Neuronal stem cell (in vitro differentiated cells): ENCODE results near the gene MACC1.
A peak's percentile ranks its signal among the peaks of the same experiment; 100 is the strongest.

ENCODE experiments used
- DNase-seq: peaks from one replicate; pipeline ENCODE4 v3.0.0-alpha.2; 2013; ENCODE audit warnings: low spot score
- H2AFZ ChIP-seq: one replicate; pipeline ENCODE4 v1.6.1; 2013; ENCODE audit warnings: mild to moderate bottlenecking, low read length, inconsistent platforms
- H2AK5ac ChIP-seq: 2 replicates; pipeline ENCODE4 v1.6.1; 2013; ENCODE audit warnings: low read depth, mild to moderate bottlenecking, inconsistent platforms, low read length, moderate library complexity, mixed read lengths
- H2BK120ac ChIP-seq: 2 replicates; pipeline ENCODE4 v1.6.1; 2013; ENCODE audit warnings: low read depth, mild to moderate bottlenecking, inconsistent platforms, low read length, moderate library complexity, mixed read lengths
- H2BK12ac ChIP-seq: one replicate; pipeline ENCODE4 v1.6.1; 2013; ENCODE audit warnings: low read length, inconsistent platforms
- H2BK15ac ChIP-seq: 2 replicates; pipeline ENCODE4 v1.6.1; 2013; ENCODE audit warnings: mild to moderate bottlenecking, low read length, inconsistent platforms, mixed read lengths
- H2BK5ac ChIP-seq: one replicate; pipeline ENCODE4 v1.6.1; 2013; ENCODE audit warnings: inconsistent platforms, mild to moderate bottlenecking, low read length, moderate library complexity
- H3K14ac ChIP-seq: one replicate; pipeline ENCODE4 v1.6.1; 2013; ENCODE audit warnings: low read length, inconsistent platforms
- H3K18ac ChIP-seq: 2 replicates; pipeline ENCODE4 v1.6.1; 2013; ENCODE audit warnings: low read length, inconsistent platforms
- H3K23ac ChIP-seq: 2 replicates; pipeline ENCODE4 v1.6.1; 2013; ENCODE audit warnings: low read depth, mild to moderate bottlenecking, mixed read lengths, low read length, inconsistent platforms; ENCODE audit not compliant: poor library complexity
- H3K27ac ChIP-seq: replicated peaks from 3 replicates; pipeline ENCODE4 v1.5.1; 2013; ENCODE audit warnings: low read length, inconsistent platforms
- H3K27me3 ChIP-seq, 3 experiments: 2 replicates each; pipeline ENCODE4 v1.6.1; 2013; ENCODE audit warnings: low read length in 3 of 3, mild to moderate bottlenecking in 2 of 3, inconsistent platforms in 1 of 3, low read depth in 1 of 3, mixed read lengths in 1 of 3, moderate library complexity in 1 of 3; ENCODE audit not compliant: control insufficient read depth in 3 of 3, insufficient read depth in 3 of 3
- H3K36me3 ChIP-seq, 2 donors: replicated peaks in 1 of 2; 2 replicates each; pipeline ENCODE4 v1.6.1; 2013; ENCODE audit warnings: low read length in 2 of 2; ENCODE audit not compliant: control insufficient read depth in 2 of 2, insufficient read depth in 2 of 2
- H3K4ac ChIP-seq: 2 replicates; pipeline ENCODE4 v1.6.1; 2013; ENCODE audit warnings: inconsistent platforms, mild to moderate bottlenecking, low read length, moderate library complexity
- H3K4me1 ChIP-seq, 2 donors: 1 replicate in 1 of 2; 2 replicates in 1 of 2; pipeline ENCODE4 v1.6.1; 2013; ENCODE audit warnings: low read length in 2 of 2, low read depth in 1 of 2; ENCODE audit not compliant: control insufficient read depth in 2 of 2, insufficient read depth in 1 of 2
- H3K4me2 ChIP-seq: one replicate; pipeline ENCODE4 v1.6.1; 2013; ENCODE audit warnings: mild to moderate bottlenecking, low read length, inconsistent platforms; ENCODE audit not compliant: insufficient read depth, poor library complexity, severe bottlenecking
- H3K4me3 ChIP-seq, 2 donors: 2 replicates each; pipeline ENCODE4 v1.5.1; 2013; ENCODE audit warnings: low read length in 2 of 2, mild to moderate bottlenecking in 2 of 2, inconsistent platforms in 1 of 2, moderate library complexity in 1 of 2
- H3K79me1 ChIP-seq: one replicate; pipeline ENCODE4 v1.6.1; 2013; ENCODE audit warnings: low read depth, mild to moderate bottlenecking, inconsistent platforms, low read length, moderate library complexity
- H3K9ac ChIP-seq: one replicate; pipeline ENCODE4 v1.6.1; 2013; ENCODE audit warnings: mild to moderate bottlenecking, low read depth, low read length, inconsistent platforms; ENCODE audit not compliant: poor library complexity
- H3K9me3 ChIP-seq, 2 donors: replicated peaks in 1 of 2; 2 replicates each; pipeline versions ENCODE3 to v1.6.1; 2013; ENCODE audit warnings: low read length in 2 of 2, mild to moderate bottlenecking in 2 of 2, inconsistent platforms in 1 of 2, low read depth in 1 of 2, mixed read lengths in 1 of 2, moderate library complexity in 1 of 2; ENCODE audit not compliant: control insufficient read depth in 2 of 2, insufficient read depth in 1 of 2
- H4K8ac ChIP-seq: one replicate; pipeline ENCODE4 v1.6.1; 2013; ENCODE audit warnings: low read depth, mild to moderate bottlenecking, inconsistent platforms, low read length, moderate library complexity
- H4K91ac ChIP-seq: one replicate; pipeline ENCODE4 v1.6.1; 2013; ENCODE audit warnings: low read length, low read depth, mild to moderate bottlenecking, inconsistent platforms; ENCODE audit not compliant: poor library complexity
- WGBS, 2 donors: extraction: QIAGEN DNeasy Blood & Tissue Kit; methylation state at CpG; one replicate each; pipeline ENCODE4 v1.1.7; 2013; ENCODE audit warnings: missing lambda C conversion rate in 2 of 2, mixed read lengths in 1 of 2; ENCODE audit not compliant: insufficient read length in 2 of 2, insufficient replicate concordance in 1 of 2; ENCODE audit errors: extremely low coverage in 2 of 2; 5-methylcytosine and 5-hydroxymethylcytosine counted together

MACC1 gene

GRCh38 chr7:20241911-20242261 is 24.7 kb upstream of the MACC1 start:
- no peak overlapping the region for H2BK5ac ChIP-seq
- peaks cover 0 to 31% of the 10 kb centered on the region in 2 donors for H3K4me1 ChIP-seq
- no peak overlapping the region for H2BK12ac ChIP-seq
- no peaks in the 10 kb centered on the region for H3K9me3 ChIP-seq
- peaks cover 0 to 8% (median 0%) of the 10 kb centered on the region in 3 experiments for H3K27me3 ChIP-seq
- no peak overlapping the region for H2AK5ac ChIP-seq
- no peak overlapping the region for H3K4ac ChIP-seq
- H3K27ac ChIP-seq, result no peak overlapping the region
- no peak for DNase-seq
- no peak overlapping the region for H3K18ac ChIP-seq
- no peak overlapping the region for H3K4me2 ChIP-seq
- no peak overlapping the region for H3K4me3 ChIP-seq
- no peak overlapping the region for H3K14ac ChIP-seq
- no peak overlapping the region for H4K91ac ChIP-seq
- no peaks in the 10 kb centered on the region for H3K79me1 ChIP-seq
- no peak overlapping the region for H4K8ac ChIP-seq
- H3K9ac ChIP-seq, result no peak overlapping the region
- H2BK120ac ChIP-seq, result no peak overlapping the region
- no peak overlapping the region for H3K23ac ChIP-seq
- H2AFZ ChIP-seq, result peak overlapping the region; percentile 6
- H3K36me3 ChIP-seq, result no peaks in the 10 kb centered on the region
- WGBS, 2 donors, result no CpG with 5 or more reads among the region's 2 CpGs
- no peak overlapping the region for H2BK15ac ChIP-seq

GRCh38 chr7:20241194-20241910 is 24.2 kb upstream of the MACC1 start:
- H2BK15ac ChIP-seq, result no peak overlapping the region
- H3K4ac ChIP-seq, result no peak overlapping the region
- H3K9ac ChIP-seq, result no peak overlapping the region
- peaks cover 0 to 31% of the 10 kb centered on the region in 2 donors for H3K4me1 ChIP-seq
- H3K27ac ChIP-seq, result no peak overlapping the region
- no peak overlapping the region for H3K23ac ChIP-seq
- no peak overlapping the region for H2BK120ac ChIP-seq
- H3K4me2 ChIP-seq, result no peak overlapping the region
- no peak for DNase-seq
- no peak overlapping the region for H3K14ac ChIP-seq
- no peaks in the 10 kb centered on the region for H3K9me3 ChIP-seq
- H3K36me3 ChIP-seq, result no peaks in the 10 kb centered on the region
- peak overlapping the region; percentile 6 for H2AFZ ChIP-seq
- no peak overlapping the region for H2BK12ac ChIP-seq
- no peak overlapping the region for H4K8ac ChIP-seq
- no peaks in the 10 kb centered on the region for H3K79me1 ChIP-seq
- peaks cover 0 to 6% (median 0%) of the 10 kb centered on the region in 3 experiments for H3K27me3 ChIP-seq
- H3K18ac ChIP-seq, result no peak overlapping the region
- no peak overlapping the region for H2BK5ac ChIP-seq
- H3K4me3 ChIP-seq, result no peak overlapping the region
- no peak overlapping the region for H4K91ac ChIP-seq
- H2AK5ac ChIP-seq, result no peak overlapping the region
- no CpG with 5 or more reads among the region's 3 CpGs for WGBS, 2 donors

DNA sequence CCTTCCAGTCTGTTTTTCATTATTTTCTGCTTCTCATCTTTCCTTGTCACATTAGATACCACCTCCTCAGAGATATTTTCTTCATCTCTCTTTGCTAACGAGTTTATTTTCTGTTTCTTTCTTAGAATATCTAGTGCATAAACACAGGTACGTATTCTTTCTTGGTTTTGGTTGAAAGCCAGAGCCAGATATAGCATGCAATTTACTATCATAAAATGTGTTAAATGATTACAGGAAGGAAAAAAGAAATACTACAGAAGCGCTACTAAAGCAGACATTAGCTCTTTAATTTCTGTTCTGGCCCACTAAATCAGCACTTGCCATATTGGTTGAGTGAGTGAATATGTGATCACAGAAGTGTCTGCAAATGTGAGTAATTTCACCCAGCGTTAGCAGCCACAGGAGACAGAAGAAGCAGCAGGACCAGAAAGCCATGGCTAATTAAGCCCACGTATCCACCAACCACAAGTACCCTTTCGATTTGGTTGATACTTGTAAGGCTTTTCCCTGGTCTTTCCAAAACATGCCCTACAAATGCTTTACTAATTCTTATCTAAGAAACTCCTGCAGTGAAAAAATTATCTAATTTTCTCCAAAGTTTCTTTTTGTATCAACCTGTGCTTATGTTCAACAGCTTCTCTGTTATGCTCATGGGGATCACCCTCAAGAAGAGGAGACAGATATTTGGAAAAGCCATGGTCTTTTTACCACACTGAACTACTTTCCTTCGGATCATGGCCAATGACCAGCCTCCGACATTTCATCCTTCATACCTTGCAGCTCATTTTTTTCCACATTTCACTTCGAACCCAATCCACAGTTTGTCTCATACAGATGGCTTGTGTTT is 23.1 kb upstream of the MACC1 start:
- Histone ChIP-seq H4K8ac (no peak overlapping the region), H3K27me3 (no peaks in the 10 kb centered on the region), H3K9ac (no peak overlapping the region), H2AK5ac (no peak overlapping the region), H3K4me3 (no peak overlapping the region), H2BK12ac (no peak overlapping the region), H3K4ac (no peak overlapping the region), H2BK120ac (no peak overlapping the region), H3K4me2 (no peak overlapping the region), H2BK5ac (no peak overlapping the region), H3K18ac (no peak overlapping the region), H3K9me3 (no peaks in the 10 kb centered on the region), H3K23ac (no peak overlapping the region), H3K4me1 (peaks cover 3 to 35% of the 10 kb centered on the region in 2 donors), H4K91ac (no peak overlapping the region), H3K14ac (no peak overlapping the region), H3K36me3 (no peaks in the 10 kb centered on the region), H3K27ac (no peak overlapping the region), H2AFZ (no peak overlapping the region), H2BK15ac (no peak overlapping the region), H3K79me1 (no peaks in the 10 kb centered on the region)
- no peak for DNase-seq
- no CpG with 5 or more reads among the region's 9 CpGs for WGBS, 2 donors

- no peaks in the 10 kb centered on the region for H3K36me3 ChIP-seq
- H2BK12ac ChIP-seq, result no peak overlapping the region
- no peak overlapping the region for H3K18ac ChIP-seq
- no peak overlapping the region for H3K4me2 ChIP-seq
- no peak overlapping the region for H3K4me3 ChIP-seq
- no peak overlapping the region for H3K4ac ChIP-seq
- H2AK5ac ChIP-seq, result no peak overlapping the region
- no peak overlapping the region for H4K8ac ChIP-seq
- H3K9ac ChIP-seq, result no peak overlapping the region
- no CpG with 5 or more reads among the region's 7 CpGs for WGBS, 2 donors
- no peaks in the 10 kb centered on the region for H3K79me1 ChIP-seq
- H3K27me3 ChIP-seq, result no peaks in the 10 kb centered on the region
- no peaks in the 10 kb centered on the region for H3K9me3 ChIP-seq
- H2BK120ac ChIP-seq, result no peak overlapping the region
- H2BK15ac ChIP-seq, result no peak overlapping the region
- H3K4me1 ChIP-seq, result peaks cover 3 to 38% of the 10 kb centered on the region in 2 donors
- peak overlapping the region; percentile 34 for H2AFZ ChIP-seq
- no peak for DNase-seq
- no peak overlapping the region for H4K91ac ChIP-seq
- H3K27ac ChIP-seq, result no peak overlapping the region
- no peak overlapping the region for H3K23ac ChIP-seq
- no peak overlapping the region for H3K14ac ChIP-seq
- H2BK5ac ChIP-seq, result no peak overlapping the region
Observed at GRCh38 chr7:20238754-20239324, 21.7 kb upstream of the MACC1 start.
